Stimulated activated CD4-positive, alpha-beta T cell treated with anti-CD3 and anti-CD28 coated beads, Interleukin-15, amount 100 ng/mL, for 24 hours (primary cell): ENCODE data around the gene HIBCH.
"Not testable (repeated sequence)": the region's sequence is repeated elsewhere in the genome, so short reads cannot be mapped to it uniquely, and the experiment has no call there.

Experiments
- DNase-seq: peaks from one replicate; pipeline ENCODE4 v3.0.0-alpha.2; 2020

Gene HIBCH

DNA sequence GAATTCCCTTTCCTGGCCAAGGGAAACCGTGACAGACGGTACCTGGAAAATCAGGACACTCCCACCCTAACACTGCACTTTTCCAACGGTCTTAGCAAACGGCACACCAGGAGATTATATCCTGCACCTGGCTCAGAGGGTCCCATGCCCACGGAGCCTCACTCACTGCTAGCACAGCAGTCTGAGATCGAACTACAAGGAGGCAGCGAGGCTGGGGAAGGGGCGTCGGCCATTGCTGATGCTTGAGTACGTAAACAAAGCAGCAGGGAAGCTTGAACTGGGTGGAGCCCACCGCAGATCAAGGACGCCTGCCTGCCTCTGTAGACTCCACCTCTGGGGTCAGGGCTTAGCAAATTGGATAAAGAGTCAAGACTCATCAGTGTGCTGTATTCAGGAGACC, 95.6 kb downstream of the HIBCH start:
- not testable (repeated sequence) for DNase-seq

DNA sequence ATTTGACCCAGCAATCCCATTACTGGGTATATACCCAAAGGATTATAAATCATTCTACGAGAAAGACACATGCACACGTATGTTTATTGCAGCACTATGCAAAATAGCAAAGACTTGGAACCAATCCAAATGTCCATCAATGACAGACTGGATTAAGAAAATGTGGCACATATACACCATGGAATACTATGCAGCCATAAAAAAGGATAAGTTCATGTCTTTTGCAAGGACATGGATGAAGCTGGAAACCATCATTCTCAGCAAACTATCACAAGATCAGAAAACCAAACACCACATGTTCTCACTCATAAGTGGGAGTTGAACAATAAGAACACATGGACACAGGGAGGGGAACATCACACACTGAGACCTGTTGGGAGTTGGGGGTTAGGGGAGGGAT, 96.9 kb downstream of the HIBCH start:
- not testable (repeated sequence) for DNase-seq

DNA sequence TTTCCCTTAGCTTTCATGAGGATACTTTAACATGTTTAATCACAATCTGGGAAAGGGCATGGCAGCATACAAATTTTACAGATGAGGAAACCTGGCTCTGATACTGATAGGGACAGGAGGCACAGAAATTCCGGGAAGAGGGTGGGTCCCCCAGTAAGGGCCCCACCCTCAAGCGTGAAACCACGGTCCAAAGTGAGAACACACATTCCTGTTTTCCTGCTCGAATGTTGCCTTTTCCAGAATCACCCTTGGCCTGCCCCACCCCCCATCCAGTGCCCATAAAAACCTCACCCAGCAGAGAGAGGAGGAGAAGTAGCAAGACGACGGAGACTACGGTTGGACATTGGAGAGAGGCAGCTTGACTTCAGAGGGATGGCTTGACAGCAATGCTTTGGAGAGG, 98.2 kb downstream of the HIBCH start:
- no peak for DNase-seq

- no peak for DNase-seq
These were observed 100.4 kb downstream of the HIBCH start for GRCh38 chr2:190219186-190219585.

DNA sequence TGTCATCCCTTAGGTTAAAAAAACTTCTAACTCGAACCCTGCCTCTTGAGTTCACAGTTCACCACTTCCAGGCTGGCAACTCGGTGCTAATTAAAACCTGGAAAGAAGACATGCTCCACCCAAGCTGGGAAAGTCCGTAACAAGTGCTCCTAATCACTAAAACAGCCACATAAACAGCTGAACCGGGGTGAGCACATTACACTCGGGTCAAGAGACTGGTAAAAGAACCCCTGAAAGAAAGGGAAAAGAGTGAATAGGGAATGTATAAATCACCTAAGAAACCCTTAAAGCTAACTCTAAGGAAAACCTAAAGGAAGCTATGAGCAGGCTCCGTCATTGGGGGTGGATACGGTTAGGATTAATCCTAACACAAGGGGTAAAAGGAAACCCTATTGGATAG, 102.0 kb downstream of the HIBCH start:
- no peak for DNase-seq

GRCh38 chr2:190216829-190217228, 102.8 kb downstream of the HIBCH start:
- DNase-seq, result no peak

- no peak for DNase-seq
These were observed 104.0 kb downstream of the HIBCH start for GRCh38 chr2:190215620-190216019.

- DNase-seq, result no peak
These were observed 105.0 kb downstream of the HIBCH start for GRCh38 chr2:190214426-190215194.

DNA sequence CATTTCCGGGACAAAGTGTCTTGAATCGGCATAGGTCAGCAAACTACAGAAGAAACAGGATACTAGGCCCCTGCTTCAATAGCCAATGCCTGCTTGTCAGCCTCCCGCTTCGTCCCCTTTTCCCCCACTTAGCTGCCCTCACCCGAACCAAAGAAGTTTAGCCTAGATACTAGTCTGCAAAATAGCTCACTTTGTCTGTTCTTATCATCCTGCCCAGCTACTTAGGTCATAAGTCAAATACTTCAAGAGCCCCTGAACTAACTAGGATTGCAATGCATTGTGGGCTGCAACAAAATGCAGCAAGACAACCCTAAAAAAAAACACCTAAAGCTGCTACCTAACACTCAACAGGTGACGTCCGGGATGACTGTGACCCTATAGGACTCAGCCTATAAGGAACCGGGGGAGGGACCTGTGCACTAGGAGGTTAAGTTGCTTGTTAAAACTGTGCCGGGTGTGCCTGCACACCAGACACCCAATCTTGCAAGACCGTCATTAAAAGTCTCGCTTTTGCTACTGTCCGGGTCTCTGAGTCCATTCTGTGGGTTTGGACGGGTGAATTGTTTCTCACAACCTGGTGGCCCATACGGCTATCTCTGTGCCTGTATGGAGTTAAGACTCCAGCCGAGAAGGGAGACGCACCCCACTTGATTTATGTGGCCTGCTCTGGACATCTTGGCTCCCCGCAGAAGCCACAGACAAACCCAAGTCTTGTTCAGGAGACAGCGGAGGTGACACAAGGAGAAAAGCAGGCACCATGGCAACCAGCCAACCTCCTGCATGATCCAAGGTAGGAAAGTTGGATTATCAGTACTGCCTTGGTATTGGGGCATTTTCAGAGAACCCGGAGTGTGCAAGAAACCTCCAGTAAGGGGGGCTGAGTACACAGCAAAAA, 105.9 kb downstream of the HIBCH start:
- DNase-seq, result no peak

DNA sequence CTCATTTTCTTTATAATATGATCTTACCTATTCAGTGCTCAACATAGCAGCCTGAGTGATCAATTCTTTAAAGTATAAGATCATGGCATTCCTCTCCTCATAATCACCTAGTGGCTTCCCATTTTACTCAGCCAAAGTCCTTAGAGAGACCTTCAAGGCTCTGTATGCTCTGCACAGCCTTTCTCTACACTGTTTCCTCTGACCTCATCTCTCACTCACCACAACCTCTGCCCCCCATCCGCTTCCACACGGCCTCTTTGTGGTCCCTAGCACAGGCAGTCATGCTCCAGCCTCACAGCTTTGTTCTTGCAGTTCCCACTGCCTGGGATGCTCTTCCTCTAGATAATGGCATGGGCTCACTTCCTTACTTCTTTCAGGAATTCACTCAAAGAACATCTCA, 109.2 kb downstream of the HIBCH start:
- no peak for DNase-seq

GRCh38 chr2:190209559-190209958, 110.1 kb downstream of the HIBCH start:
- DNase-seq, result no peak

DNA sequence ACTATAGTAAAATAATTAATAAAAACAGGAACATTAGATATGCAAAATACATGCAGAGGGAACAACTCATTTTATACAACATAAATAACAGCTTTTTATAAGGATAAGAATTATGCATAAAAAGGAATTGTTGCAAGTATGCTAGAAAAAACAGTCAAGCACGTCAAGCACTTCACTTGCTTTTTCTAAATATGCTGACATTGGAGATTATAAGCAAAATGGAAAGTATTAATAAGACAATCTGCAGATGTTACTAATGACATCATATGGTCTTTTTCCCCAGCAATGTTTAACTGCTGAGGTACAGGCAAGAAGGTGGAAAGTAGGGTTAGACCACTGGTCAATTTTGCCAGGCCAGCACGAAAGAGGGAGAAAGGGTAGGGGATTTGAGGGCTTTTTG, 111.7 kb downstream of the HIBCH start:
- no peak for DNase-seq

DNA sequence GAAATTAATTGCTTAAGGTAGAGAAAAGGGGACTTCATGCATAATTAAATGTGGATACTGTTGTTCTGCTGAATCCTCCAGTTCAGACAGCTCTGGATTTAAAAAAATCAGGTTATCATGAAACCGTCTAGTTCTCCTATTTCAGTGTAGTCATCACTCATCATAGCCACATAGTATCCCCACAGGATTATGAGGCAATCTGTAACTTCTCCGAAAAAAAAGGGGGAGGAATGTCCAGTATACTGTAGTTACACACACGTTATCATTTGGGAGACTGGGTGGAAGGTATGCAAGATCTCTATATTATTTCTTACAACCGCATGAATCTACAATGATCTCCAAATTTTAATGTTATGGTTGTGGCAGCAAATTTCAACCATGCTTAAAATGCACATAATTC, 114.0 kb downstream of the HIBCH start:
- no peak for DNase-seq

GRCh38 chr2:190202604-190203003, 117.0 kb downstream of the HIBCH start:
- DNase-seq, result no peak

DNA sequence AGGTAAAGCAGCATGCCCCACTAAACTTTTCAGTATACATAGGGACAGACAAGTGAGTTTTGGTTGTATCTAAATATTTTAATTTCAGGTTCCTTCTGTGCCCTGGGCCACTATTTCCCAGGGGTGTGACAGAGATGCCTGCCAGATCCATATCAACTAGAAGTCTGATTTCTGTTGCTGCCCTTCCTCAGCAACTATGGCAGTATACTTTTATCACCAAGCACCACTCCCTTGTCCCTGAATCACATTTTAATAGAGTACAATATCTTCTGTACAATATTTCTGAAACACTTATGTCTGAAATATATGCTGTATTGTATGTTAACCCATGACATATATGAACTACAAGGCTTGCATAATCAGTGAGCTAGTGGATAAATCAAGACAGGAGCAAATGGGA, 117.6 kb downstream of the HIBCH start:
- DNase-seq, result no peak

DNA sequence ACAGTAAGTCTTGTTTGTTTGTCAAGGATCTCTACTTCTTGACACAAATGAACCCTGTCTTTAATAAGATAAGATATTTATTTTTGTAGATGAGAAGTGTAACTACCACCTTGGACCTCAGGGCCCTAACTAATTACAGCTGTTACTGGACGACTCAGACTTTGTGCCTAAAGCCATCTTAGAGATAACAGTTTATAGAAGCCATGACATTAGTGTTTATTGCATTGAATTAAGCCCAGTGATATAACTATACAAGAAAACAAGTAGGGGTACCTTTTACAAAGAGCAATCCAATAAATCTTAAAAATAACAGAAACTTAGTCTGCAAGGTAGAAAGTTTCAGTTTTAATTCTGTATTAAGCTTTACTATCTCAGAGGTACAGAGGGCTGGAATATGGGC, 119.0 kb downstream of the HIBCH start:
- DNase-seq, result no peak

- DNase-seq, result no peak
These were observed 120.1 kb downstream of the HIBCH start for GRCh38 chr2:190199530-190199929.

DNA sequence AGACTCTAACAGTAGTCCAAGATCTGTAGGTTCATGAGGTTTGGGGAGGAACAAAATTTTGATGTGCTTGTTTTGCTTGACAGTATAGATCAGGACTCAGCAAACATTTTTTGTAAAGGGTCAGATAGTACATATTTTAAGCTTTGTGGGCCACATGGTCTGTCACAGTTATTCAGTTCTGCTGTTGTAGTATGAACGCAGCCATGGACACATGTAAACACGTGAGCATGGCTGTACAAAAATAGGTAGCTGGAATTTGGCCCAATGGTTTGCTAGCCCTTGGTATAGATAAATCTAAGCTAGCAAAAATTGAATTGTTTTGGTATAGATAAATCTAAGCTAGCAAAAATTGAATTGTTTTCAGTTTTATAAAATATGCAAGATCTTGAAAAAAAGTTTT, 120.5 kb downstream of the HIBCH start:
- no peak for DNase-seq

DNA sequence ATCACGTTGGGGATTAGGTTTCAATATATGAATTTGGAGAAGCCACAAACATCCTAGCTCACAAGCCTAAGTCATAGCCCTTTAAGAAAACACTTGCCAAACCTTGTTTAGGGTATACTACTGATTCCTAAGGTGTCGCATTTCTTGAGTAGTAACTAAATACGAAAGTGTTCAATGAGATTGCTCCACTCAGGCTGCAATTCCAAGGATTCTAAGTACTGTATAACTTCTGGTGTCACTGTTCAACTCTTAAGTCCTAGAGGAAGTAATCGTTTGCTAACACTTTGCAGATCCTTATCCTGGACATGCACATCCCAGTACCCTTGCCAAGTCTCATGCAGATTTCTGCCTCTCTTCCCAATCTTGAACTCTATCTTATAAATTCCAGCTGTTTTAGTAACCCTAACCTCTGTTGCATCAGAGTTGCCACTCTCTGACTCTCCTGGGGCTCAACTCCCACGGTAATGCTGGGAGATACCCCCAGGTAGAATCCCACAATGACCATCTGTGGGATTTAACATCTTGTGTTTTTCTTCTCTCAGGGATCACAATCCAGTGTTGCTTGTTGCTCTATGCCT, 122.4 kb downstream of the HIBCH start:
- DNase-seq, result no peak

- DNase-seq, result no peak
These were observed 129.0 kb downstream of the HIBCH start for GRCh38 chr2:190190507-190191162.

- no peak for DNase-seq
These were observed 131.3 kb downstream of the HIBCH start for GRCh38 chr2:190188289-190188688.

- DNase-seq, result no peak
These were observed 133.4 kb downstream of the HIBCH start for GRCh38 chr2:190186238-190186637.

- DNase-seq, result no peak
These were observed 134.2 kb downstream of the HIBCH start for GRCh38 chr2:190185380-190185779.
